WERI-Rb-1 (cell line): ENCODE measurements around the gene CLDND1.

Experiments
- DNase-seq: peaks from one replicate; pipeline ENCODE4 v3.0.0-alpha.2; 2020
- H3K27ac ChIP-seq: fragments of 250-450 bp; sonication (Bioruptor Pico); 2 replicates; pipeline ENCODE4 v1.5.1; 2020; ENCODE audit warnings: mild to moderate bottlenecking, moderate library complexity
- H3K27me3 ChIP-seq: fragments of 250-450 bp; sonication (Bioruptor Pico); 2 replicates; pipeline ENCODE4 v1.5.1; 2021; ENCODE audit warnings: mild to moderate bottlenecking, low read depth, moderate library complexity; ENCODE audit not compliant: insufficient read depth, severe bottlenecking
- H3K36me3 ChIP-seq: fragments of 250-450 bp; sonication (Bioruptor Pico); 2 replicates; pipeline ENCODE4 v1.5.1; 2020; ENCODE audit warnings: mild to moderate bottlenecking, moderate library complexity
- H3K4me3 ChIP-seq: 2 replicates; pipeline ENCODE4 v1.5.1; 2011; ENCODE audit warnings: low read depth, mild to moderate bottlenecking, control low read depth, low read length
- H3K9me3 ChIP-seq: fragments of 250-450 bp; sonication (Bioruptor Pico); 2 replicates; pipeline ENCODE4 v1.5.1; 2021; ENCODE audit warnings: mild to moderate bottlenecking, moderate library complexity; ENCODE audit not compliant: severe bottlenecking
- CTCF ChIP-seq: IDR thresholded peaks from 2 replicates; pipeline ENCODE4 v1.5.1; 2011; ENCODE audit warnings: low read depth, mild to moderate bottlenecking, control low read depth, inconsistent platforms, low read length

Gene CLDND1

GRCh38 chr3:98558100-98558827, 35.6 kb upstream of the CLDND1 start:
- Histone ChIP-seq H3K4me3 (no peak overlapping the region), H3K36me3 (no peaks in the 10 kb centered on the region), H3K27ac (no peak overlapping the region), H3K9me3 (no peaks in the 10 kb centered on the region), H3K27me3 (no peaks in the 10 kb centered on the region)
- no peak for DNase-seq
- no peak for TF ChIP-seq CTCF

GRCh38 chr3:98557324-98558010, 34.8 kb upstream of the CLDND1 start:
- no peaks in the 10 kb centered on the region for H3K9me3 ChIP-seq
- no peak overlapping the region for H3K27ac ChIP-seq
- no peak for DNase-seq
- no peak for TF ChIP-seq CTCF
- H3K4me3 ChIP-seq, result no peak overlapping the region
- H3K27me3 ChIP-seq, result no peaks in the 10 kb centered on the region
- no peaks in the 10 kb centered on the region for H3K36me3 ChIP-seq

- Histone ChIP-seq H3K36me3 (no peaks in the 10 kb centered on the region), H3K27ac (no peak overlapping the region), H3K9me3 (no peaks in the 10 kb centered on the region), H3K27me3 (no peaks in the 10 kb centered on the region), H3K4me3 (no peak overlapping the region)
- no peak for TF ChIP-seq CTCF
- DNase-seq, result no peak
Observed at GRCh38 chr3:98556164-98557130, 33.7 kb upstream of the CLDND1 start.

- Histone ChIP-seq H3K36me3 (no peaks in the 10 kb centered on the region), H3K4me3 (no peak overlapping the region), H3K9me3 (no peaks in the 10 kb centered on the region), H3K27me3 (no peaks in the 10 kb centered on the region), H3K27ac (no peak overlapping the region)
- no peak for TF ChIP-seq CTCF
- DNase-seq, result no peak
Observed at GRCh38 chr3:98555025-98555379, 32.3 kb upstream of the CLDND1 start.

- no peaks in the 10 kb centered on the region for H3K36me3 ChIP-seq
- no peak overlapping the region for H3K27ac ChIP-seq
- H3K9me3 ChIP-seq, result no peaks in the 10 kb centered on the region
- DNase-seq, result no peak
- no peak for TF ChIP-seq CTCF
- H3K27me3 ChIP-seq, result no peaks in the 10 kb centered on the region
- H3K4me3 ChIP-seq, result no peak overlapping the region
Observed at GRCh38 chr3:98554580-98554979, 31.9 kb upstream of the CLDND1 start.
